Keratinocyte (primary cell): Measurements from ENCODE around the gene ERBB4. TPM values are rescaled to one million over a fixed set of nuclear protein-coding genes. Genes with fewer than 3 reads are reported as not detected.

ENCODE experiments used
- DNase-seq: peaks from one replicate; pipeline ENCODE4 v3.0.0-alpha.2; 2011; ENCODE audit warnings: low read depth, missing footprints, low spot score
- FAIRE-seq: peaks from 2 replicates; lab custom pipeline; 2011; peaks lifted over from hg19 to GRCh38; lab: Jason Lieb, UNC
- H2AFZ ChIP-seq: 2 replicates; pipeline ENCODE4 v1.6.0; 2012; ENCODE audit warnings: low read length, control low read depth, inconsistent platforms; ENCODE audit not compliant: control insufficient read depth
- H3K27ac ChIP-seq: 2 replicates; pipeline ENCODE4 v1.5.1; 2011; ENCODE audit warnings: low read length; ENCODE audit not compliant: control insufficient read depth, insufficient read depth
- H3K27me3 ChIP-seq: 3 replicates; pipeline ENCODE4 v1.6.0; 2011; ENCODE audit warnings: low read length; ENCODE audit not compliant: control insufficient read depth, insufficient read depth; ENCODE audit errors: extremely low read depth
- H3K36me3 ChIP-seq, 2 experiments: 2 replicates in 1 of 2; 3 replicates in 1 of 2; pipeline ENCODE4 v1.5.1; 2011; ENCODE audit warnings: low read length in 2 of 2, mild to moderate bottlenecking in 1 of 2; ENCODE audit not compliant: control insufficient read depth in 2 of 2, insufficient read depth in 2 of 2; ENCODE audit errors: extremely low read depth in 1 of 2
- H3K4me1 ChIP-seq: 3 replicates; pipeline ENCODE4 v1.5.1; 2011; ENCODE audit warnings: low read length; ENCODE audit not compliant: control insufficient read depth, insufficient read depth; ENCODE audit errors: extremely low read depth
- H3K4me2 ChIP-seq: 3 replicates; pipeline ENCODE4 v1.6.0; 2011; ENCODE audit warnings: low read depth, low read length; ENCODE audit not compliant: control insufficient read depth, insufficient read depth; ENCODE audit errors: extremely low read depth
- H3K4me3 ChIP-seq, 3 experiments: fragments of 200-600 bp in 1 of 3; sonication (generic) in 1 of 3; 2 replicates in 2 of 3; 3 replicates in 1 of 3; pipeline ENCODE4 v1.5.1; 2011 to 2016; ENCODE audit warnings: low read length in 3 of 3, mild to moderate bottlenecking in 3 of 3, control low read depth in 2 of 3, inconsistent platforms in 1 of 3, low read depth in 1 of 3, mixed read lengths in 1 of 3, mixed run types in 1 of 3, moderate library complexity in 1 of 3; ENCODE audit not compliant: control insufficient read depth in 2 of 3, insufficient read depth in 2 of 3; ENCODE audit errors: extremely low read depth in 1 of 3
- H3K79me2 ChIP-seq: 2 replicates; pipeline ENCODE4 v1.6.0; 2012; ENCODE audit warnings: low read length; ENCODE audit not compliant: control insufficient read depth, insufficient read depth
- H3K9ac ChIP-seq: 3 replicates; pipeline ENCODE4 v1.6.0; 2011; ENCODE audit warnings: low read length; ENCODE audit not compliant: control insufficient read depth, insufficient read depth; ENCODE audit errors: extremely low read depth
- H3K9me1 ChIP-seq: 3 replicates; pipeline ENCODE4 v1.6.0; 2011; ENCODE audit warnings: low read length; ENCODE audit not compliant: control insufficient read depth, insufficient read depth; ENCODE audit errors: extremely low read depth
- H3K9me3 ChIP-seq: 2 replicates; pipeline ENCODE4 v1.5.1; 2012; ENCODE audit warnings: low read depth, low read length; ENCODE audit not compliant: control insufficient read depth
- H4K20me1 ChIP-seq: 3 replicates; pipeline ENCODE4 v1.6.0; 2011; ENCODE audit warnings: low read length; ENCODE audit not compliant: control insufficient read depth, insufficient read depth; ENCODE audit errors: extremely low read depth
- EZH2 ChIP-seq: IDR thresholded peaks from one replicate; pipeline ENCODE4 v1.6.1; 2012; ENCODE audit warnings: inconsistent platforms, mild to moderate bottlenecking, low read length, moderate library complexity
- dilution Hi-C: fragments of 300-500 bp; cut with MboI; formaldehyde crosslinking; loops from one replicate; pipeline ENCODE4 v1.7.0; 2020; ENCODE audit warnings: low sequenced_read_pairs; ENCODE audit not compliant: extremely low pct_ligation_motif_present
- polyA plus RNA-seq, 5 experiments: library from polyadenylated mRNA; depleted of rRNA in 3 of 5; stranded (reverse) in 3 of 5; stranded (forward) in 1 of 5; unstranded in 1 of 5; fragments of >200 nt; gene quantifications; 1 replicate in 1 of 5; 2 replicates in 3 of 5; 3 replicates in 1 of 5; pipeline versions ENCODE4 v1.2.1 to v1.2.3, GENCODE V29; 2011 to 2012; ENCODE audit warnings: missing spikeins in 2 of 5, low read depth in 1 of 5, low replicate concordance in 1 of 5
- TF ChIP-seq, protein P1 (sequence below), 3 experiments: IDR thresholded peaks in 1 of 3; conservative IDR thresholded peaks in 1 of 3; optimal IDR thresholded peaks in 1 of 3; 2 replicates in 2 of 3; 3 replicates in 1 of 3; pipeline versions ENCODE3 to v1.5.1; 2011; ENCODE audit warnings: low read length in 3 of 3, mild to moderate bottlenecking in 3 of 3, moderate library complexity in 2 of 3, control low read depth in 1 of 3, inconsistent platforms in 1 of 3; ENCODE audit not compliant: insufficient read depth in 2 of 3; ENCODE audit errors: extremely low read depth in 1 of 3

The ERBB4 gene
- polyA plus RNA-seq, 1 donor (not counting 4 experiments of a cell fraction or from before 2014, with no cell fraction given) = 0.01 TPM

DNA sequence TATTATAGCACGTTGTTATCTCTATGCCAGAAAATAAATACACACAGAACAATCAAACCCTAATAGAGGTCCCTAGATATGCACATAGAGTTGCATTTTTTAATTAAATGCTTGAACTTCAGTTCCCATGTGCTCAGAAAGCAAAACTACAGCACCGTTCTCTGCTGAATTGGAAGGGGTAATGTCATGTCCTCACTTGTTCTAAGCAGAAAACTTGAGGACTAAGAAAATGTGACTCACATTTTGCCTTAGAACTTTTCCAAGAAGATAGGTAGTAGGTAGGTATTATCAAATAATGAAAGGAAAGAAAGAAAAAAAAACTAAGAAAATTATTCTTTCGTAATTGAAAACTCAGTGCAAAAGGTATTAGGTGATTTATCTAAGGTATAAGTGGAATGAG is 607.3 kb downstream of the ERBB4 start:
- Histone ChIP-seq H3K27ac (no peak overlapping the region), H4K20me1 (no peaks in the 10 kb centered on the region), H3K4me1 (peaks cover 12% of the 10 kb centered on the region), H3K9me1 (no peaks in the 10 kb centered on the region), H3K9me3 (no peaks in the 10 kb centered on the region), H3K79me2 (no peaks in the 10 kb centered on the region), H3K4me3 (peak overlapping the region in 1 of 3 experiments; percentile 53), H3K36me3 (no peaks in the 10 kb centered on the region), H3K9ac (no peak overlapping the region), H3K27me3 (no peaks in the 10 kb centered on the region), H2AFZ (peak overlapping the region; percentile 75), H3K4me2 (peak overlapping the region; percentile 57)
- dilution Hi-C loops = no loop called here
- DNase-seq (no peak), FAIRE-seq (peak; percentile 79)
- TF ChIP-seq, protein P1, sequence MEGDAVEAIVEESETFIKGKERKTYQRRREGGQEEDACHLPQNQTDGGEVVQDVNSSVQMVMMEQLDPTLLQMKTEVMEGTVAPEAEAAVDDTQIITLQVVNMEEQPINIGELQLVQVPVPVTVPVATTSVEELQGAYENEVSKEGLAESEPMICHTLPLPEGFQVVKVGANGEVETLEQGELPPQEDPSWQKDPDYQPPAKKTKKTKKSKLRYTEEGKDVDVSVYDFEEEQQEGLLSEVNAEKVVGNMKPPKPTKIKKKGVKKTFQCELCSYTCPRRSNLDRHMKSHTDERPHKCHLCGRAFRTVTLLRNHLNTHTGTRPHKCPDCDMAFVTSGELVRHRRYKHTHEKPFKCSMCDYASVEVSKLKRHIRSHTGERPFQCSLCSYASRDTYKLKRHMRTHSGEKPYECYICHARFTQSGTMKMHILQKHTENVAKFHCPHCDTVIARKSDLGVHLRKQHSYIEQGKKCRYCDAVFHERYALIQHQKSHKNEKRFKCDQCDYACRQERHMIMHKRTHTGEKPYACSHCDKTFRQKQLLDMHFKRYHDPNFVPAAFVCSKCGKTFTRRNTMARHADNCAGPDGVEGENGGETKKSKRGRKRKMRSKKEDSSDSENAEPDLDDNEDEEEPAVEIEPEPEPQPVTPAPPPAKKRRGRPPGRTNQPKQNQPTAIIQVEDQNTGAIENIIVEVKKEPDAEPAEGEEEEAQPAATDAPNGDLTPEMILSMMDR (optimal IDR thresholded peaks at IDR 0.05 in 1 of 3, IDR thresholded peaks at IDR 0.05 in 1 of 3, conservative IDR thresholded peaks at IDR 0.05 in 1 of 3; ENCODE audit: extremely low read depth in 1 of 3, insufficient read depth in 2 of 3, low read length in 3 of 3) = no peak
- no peak for TF ChIP-seq EZH2

DNA sequence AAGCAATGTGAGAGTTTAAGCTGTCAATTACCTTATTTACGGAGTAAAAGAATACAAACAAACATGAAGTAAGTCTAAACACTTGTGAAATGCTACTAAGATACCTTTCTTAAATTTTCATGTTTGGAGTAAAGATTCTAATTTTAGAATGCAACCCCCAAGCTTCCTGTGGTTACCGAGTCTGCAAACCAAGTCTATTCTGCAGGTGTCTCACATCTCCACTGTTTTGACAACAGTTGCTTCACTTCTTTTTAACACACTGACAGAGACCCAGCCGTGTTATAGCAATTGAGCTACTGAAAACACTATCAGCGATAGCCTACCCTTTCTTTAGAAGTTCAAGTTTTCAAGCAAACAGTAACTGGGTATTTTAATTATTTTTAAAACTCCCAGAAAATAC is 608.3 kb downstream of the ERBB4 start:
- H3K27me3 ChIP-seq = no peaks in the 10 kb centered on the region
- H2AFZ ChIP-seq = no peak overlapping the region
- H3K36me3 ChIP-seq = no peaks in the 10 kb centered on the region
- H3K4me3 ChIP-seq = no peak overlapping the region
- DNase-seq (no peak), FAIRE-seq (no peak)
- H3K9me1 ChIP-seq = no peaks in the 10 kb centered on the region
- no peak overlapping the region for H3K4me2 ChIP-seq
- peaks cover 12% of the 10 kb centered on the region for H3K4me1 ChIP-seq
- H3K27ac ChIP-seq = no peak overlapping the region
- no peaks in the 10 kb centered on the region for H3K79me2 ChIP-seq
- no peak overlapping the region for H3K9ac ChIP-seq
- TF ChIP-seq, protein P1 (optimal IDR thresholded peaks at IDR 0.05 in 1 of 3, IDR thresholded peaks at IDR 0.05 in 1 of 3, conservative IDR thresholded peaks at IDR 0.05 in 1 of 3; ENCODE audit: extremely low read depth in 1 of 3, insufficient read depth in 2 of 3, low read length in 3 of 3) = no peak
- H4K20me1 ChIP-seq = no peaks in the 10 kb centered on the region
- dilution Hi-C loops = no loop called here
- H3K9me3 ChIP-seq = no peaks in the 10 kb centered on the region
